Stimulated activated CD8-positive, alpha-beta memory T cell treated with anti-CD3 and anti-CD28 coated beads, Interleukin-4, amount 100 ng/mL, for 4 hours (primary cell): ENCODE results near the gene HINT2.

Experiments used
- DNase-seq, 2 donors: peaks; one replicate each; pipeline ENCODE4 v3.0.0-alpha.2; 2020; ENCODE audit warnings: low read depth in 2 of 2, low spot score in 1 of 2

Gene HINT2

DNA sequence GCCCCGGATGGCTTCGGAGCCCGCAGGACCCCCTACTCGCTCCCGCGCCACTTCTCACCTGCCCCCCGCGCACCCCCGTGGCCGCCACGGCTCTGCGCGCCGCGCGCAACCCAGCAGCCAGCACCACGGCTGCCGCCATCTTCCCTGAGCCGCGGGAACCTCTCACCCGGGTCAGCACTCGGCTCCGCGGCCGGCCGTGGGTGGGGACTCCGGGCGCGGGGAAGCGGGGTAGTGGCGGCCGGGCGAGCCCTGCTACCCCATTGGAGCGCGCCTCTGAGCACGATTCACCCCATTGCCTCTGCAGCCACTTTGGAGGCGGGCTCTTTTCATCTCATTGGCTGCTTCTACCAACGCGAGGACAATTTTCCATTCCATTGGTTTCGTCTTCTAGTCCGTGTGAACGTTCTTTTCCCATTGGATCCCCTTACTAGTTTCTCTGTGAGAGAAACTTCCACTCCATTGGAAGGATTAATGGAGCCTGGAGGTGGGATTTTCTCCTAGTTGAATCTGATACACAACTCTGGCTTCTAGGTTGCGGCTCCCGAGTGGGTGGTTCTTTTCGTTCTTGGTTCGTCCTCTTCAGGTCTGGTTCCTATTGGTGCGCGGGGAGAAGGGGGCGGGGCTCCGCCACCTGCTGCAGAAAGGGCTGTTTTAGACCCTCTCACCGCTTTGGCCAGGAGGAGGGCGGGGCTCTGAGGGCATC is at the start of gene HINT2:
TSS of gene HINT2 (minus strand) at position 202 of the 703 bp plus-strand sequence. CDS start at position 139, 63 bp downstream.
- peak; percentile 93 to 97 for DNase-seq

DNA sequence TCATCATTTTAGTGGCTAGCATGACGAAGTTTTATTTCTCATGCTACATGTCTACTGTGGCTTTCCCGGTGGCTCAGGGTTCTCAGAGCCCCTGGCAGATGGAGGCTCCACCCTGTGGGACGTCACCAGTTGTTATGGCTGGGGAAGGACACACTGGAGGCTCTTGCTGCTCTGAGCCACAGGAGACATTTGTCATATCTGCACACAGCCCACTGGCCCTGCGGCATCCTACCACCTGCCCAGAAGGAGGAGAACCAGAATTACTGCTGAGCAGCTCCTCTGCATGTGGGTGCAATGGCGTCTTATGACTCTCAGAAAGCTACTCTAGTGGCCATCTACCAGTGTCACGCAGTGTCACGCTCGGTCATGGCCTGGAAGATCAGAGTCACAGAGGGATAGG is 48.7 kb upstream of the HINT2 start:
- no peak for DNase-seq

DNA sequence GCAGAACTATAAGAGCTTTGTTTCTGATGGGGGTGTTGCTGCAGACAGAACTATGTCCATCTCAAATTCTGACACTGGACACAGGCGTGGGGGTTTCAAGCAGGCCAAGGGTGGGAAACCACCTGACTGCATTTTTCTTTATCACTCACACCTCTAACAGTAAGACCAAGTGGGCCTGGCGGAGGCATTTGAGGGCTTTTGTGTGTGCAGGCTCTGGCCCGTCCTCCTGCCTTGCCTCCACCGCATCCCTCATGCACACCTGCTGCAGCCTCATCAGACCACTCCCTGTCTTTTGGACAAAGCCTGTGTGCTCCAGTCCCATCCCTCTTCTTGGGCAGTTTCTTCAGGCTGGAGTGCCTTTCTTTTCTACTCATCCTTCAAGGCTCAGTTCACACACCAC is 47.5 kb upstream of the HINT2 start:
- DNase-seq: no peak

DNA sequence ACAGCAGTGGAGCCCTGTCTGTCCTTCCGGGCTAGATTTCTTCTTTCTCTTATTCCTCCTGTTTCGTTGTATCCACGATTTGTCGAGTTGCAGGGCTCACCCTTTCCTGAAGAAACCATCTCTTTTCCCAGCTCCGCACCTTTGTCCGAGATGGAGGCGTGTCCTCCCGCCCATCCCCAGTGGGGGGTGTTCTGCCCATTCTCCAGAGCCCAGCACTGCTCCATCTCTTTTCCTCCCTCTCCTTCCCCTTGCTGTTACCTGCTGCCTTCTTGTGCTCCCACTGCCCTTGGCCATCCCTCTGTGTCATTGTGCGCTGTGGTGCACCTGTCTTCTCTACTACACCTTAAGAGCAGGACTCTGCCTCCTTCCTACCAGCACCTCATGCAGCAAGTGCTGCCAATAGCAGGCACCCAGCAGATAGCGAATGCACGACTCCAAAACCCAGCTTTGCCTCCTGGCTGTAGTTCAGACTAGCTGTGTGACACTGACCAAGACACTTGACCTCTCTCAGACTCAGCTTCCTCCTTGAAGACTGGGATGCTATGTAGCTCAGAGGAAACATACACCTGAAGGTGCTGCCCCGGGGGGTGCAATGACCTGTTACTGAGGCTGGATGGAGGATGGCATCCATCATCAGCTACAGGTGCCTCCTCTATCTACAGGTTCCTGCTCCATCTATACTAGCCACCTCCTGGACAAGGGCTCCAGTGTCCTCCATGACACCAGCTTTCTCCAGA is 46.5 kb upstream of the HINT2 start:
- DNase-seq: no peak

DNA sequence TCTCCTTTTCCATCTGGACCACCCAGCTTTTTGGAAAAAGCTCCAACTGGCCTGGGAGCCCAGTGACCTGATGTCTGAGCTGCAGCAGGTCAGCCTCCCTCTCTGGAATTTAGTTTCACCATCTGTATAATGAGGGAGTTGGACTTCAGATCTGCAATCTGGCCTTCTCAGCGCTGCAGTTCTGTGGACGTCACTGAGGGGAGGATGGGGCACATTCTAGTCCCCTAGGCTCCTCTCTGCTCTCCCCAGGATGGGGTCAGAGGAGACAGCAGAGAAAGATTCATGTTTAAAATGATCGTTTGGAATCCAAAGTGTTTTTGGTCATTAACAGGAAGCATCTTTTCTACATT is 45.1 kb upstream of the HINT2 start:
- DNase-seq: no peak

DNA sequence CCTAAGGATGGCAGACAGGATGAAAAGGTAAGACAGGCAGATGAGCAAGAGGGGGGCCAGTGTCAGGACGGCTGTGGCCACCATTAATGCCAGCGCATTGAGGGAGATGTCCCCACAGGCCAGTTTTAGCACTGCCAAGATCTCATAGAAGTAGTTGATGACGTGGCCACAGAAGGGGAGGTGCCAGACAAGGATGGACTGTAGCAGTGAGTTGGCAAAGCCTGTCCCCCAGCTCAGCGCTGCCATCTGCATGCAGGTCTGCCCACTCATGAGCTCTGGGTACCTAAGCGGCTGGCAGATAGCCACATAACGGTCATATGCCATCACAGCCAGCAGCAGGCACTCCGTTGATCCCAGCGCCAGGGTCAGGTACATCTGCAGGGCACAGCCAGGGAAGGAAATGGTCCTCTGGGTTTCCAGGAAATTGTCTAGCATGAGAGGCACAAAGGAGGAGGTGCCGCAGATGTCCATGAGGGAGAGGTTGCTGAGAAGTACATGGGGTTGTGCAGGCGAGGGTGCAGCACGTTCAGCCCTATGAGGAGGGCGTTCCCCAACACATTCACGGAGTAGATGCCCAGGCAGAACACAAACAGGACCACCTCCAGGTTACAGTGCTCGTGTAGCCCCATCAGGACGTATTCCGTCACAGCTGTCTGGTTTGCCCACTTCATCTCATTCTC is 44.6 kb upstream of the HINT2 start:
- no peak for DNase-seq

DNA sequence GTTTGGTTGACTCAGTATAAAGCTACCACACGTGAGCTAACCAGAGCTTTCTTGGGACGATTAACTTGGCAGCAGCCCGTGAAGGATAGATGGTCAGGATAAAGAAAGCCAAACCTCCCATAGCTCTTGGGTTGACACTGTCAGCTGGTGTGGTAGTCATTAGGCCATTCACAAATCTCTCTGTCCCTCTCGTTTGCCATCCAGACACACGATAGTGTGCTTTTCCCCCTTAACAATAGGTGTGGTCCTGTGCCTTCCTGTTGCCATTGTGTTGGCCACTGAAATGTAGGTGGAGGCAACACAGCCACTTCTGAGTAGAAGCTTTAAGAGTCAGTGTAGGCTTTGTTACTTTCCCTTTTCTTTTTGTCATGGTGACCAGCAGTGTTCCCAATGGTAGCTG is 43.6 kb upstream of the HINT2 start:
- DNase-seq: no peak

DNA sequence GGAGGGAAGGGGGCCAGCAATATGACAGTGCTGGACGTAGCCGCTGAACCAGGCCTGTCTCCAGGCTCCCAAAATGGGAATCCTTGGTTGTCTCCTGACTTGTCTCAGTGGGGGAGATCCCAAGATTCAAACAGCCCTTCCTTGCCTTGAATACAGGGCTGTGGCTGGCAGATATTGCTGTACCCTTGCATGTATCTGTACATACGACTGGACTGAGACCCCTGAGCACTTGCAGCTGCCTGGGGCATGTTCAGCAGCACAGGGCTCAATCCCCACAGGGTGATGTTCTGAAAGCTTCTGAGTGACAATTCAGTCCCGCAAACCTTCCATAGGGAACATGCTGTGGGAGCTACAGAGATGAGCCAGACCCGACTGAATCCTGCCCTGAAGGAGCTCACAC is 42.0 kb upstream of the HINT2 start:
- no peak for DNase-seq

DNA sequence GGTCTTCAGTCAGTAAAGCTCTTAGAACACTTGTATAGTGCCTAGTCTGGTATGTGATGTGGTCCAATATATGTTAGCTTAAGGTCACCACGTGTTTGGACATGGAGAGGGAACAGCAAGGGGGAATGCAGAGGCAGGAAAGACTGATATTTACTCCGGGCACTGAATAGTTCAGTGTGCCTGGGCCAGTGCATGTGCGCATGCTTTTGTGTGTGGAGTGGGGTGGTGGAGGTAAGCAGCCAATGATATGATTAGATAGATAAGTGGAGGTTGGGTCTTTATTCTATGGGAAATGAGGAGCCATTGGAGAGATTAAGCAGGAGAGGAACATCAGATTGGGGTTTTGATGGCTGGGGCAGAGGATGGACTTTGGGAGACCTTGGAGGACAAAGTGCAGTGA is 41.4 kb upstream of the HINT2 start:
- DNase-seq: no peak

DNA sequence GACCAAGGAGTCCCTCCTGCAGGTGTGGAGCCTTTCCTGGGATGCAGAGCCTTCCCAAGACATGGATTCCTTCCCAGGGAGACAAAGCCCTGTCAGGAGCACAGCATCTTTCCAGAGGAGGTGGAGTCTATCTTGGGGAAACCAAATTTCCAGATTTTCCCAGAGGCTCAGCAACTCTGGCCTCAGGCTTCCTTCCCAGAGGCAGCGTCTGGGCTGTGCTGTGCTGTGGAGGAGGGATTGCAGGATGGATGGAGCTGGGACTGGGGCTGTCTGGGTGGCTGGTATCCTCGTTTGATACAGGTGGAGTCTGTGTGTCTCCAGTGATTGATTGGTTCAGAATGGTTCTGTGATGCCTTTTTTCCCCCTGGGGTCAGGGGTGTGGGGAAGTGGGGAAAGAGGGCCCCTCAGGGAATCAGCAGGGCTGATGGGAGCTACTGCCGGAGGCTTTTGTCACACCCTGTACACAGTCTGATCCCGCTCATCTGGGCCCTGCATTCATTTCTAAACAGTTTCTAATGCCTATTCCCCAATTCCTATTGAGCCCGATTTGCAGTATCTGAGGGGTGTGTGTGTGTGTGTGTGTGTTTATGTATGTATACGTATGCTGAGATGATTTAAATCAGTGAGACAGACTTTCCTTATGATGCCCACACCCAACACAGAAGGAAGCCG is 39.4 kb upstream of the HINT2 start:
- DNase-seq: no peak

DNA sequence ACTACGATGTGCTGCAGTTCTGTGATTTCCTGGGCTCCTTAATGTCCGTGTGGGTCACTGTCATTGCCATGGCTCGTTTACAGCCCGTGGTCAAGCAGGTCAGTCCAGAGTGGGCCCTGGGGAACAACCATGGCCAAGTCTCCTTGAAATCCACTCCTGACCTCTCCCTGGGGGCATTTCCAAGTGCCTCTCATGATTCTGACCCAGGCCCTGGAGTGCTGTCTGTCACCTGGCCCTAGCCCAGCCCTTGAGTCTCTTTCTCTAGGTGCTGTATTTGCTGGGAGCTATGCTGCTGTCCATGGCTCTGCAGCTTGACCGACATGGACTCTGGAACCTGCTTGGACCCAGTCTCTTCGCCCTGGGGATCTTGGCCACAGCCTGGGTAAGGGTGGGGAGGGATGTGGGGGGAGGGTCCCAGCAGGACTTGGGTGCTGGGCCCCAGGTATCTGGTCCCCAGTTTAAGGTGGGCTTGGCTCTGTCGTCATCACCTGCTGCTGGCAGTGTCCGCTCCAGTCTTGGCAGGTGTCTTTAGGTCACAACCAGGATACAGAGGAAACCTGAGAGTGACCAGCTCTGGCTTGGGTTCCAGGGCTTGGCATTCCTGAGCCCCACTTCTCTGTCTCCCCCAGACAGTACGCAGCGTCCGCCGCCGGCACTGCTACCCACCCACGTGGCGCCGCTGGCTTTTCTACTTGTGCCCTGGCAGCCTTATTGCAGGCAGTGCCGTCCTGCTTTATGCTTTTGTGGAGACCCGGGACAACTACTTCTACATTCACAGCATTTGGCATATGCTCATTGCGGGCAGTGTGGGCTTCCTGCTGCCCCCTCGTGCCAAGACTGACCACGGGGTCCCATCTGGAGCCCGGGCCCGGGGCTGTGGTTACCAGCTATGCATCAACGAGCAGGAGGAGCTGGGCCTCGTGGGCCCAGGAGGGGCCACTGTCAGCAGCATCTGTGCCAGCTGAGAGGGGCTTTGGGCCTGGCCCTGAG is 38.3 kb upstream of the HINT2 start:
- DNase-seq: no peak

DNA sequence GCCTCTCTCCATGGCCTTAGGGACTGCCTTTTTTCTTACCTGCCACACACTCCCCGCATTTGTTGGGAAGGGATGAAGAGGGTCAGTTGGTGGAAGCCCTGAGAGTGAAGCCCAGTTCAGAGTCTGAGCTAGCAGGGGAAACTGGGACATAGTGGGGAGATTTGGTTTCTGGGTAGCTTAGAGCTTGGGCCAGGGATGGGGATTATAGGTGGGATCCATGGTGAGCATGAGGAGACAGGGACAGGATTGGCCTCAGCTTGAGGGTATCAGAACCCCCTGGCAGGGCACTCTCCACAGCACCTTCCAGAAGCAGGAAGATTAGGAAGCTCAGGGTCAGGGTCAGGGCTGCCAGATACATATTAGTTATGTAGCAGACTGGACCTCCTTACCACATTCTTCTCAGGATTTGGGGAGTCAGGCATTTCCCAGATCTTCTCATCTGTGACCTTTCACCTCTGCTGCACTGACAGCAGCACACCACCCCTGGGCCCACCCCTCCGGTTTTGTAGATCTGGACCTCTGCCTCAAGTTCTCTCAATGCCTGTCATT is 37.5 kb upstream of the HINT2 start:
- DNase-seq: no peak

DNA sequence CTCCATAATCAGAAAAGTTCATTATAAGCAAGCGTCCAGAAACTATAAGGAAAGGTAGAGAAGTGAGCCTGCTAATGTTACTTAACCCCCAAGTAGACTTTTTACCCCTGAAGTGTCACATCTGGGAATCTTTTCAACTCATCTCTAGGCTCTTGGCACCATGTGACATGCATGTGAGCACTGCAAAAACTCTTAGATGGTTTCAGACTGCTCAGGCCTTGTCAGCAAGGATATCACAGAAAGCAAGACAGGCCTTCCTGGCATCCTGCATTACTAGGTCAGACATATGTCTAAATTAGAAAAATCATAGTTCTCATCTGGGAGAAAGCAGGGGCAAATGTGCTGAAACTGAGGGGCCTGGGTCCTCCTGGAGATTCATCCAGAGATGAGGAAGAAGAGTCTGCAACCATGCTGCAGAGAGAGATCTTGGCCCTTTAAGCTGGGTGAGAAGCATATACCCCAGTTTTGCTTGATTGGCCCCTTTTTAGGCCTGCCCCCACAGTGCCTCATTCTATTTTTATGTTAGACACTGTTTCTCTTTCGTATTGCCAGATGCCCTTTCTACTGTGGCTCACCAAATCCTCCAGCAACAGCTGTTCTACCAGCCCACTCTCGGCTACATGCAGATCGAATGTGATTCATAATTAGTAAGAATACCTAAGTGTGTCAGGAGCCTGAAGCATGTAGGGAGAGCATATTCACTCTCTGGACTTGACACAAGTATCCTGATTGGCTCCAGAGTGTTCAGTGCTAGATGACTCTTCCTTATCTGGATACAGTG is 33.1 kb upstream of the HINT2 start:
- no peak for DNase-seq

DNA sequence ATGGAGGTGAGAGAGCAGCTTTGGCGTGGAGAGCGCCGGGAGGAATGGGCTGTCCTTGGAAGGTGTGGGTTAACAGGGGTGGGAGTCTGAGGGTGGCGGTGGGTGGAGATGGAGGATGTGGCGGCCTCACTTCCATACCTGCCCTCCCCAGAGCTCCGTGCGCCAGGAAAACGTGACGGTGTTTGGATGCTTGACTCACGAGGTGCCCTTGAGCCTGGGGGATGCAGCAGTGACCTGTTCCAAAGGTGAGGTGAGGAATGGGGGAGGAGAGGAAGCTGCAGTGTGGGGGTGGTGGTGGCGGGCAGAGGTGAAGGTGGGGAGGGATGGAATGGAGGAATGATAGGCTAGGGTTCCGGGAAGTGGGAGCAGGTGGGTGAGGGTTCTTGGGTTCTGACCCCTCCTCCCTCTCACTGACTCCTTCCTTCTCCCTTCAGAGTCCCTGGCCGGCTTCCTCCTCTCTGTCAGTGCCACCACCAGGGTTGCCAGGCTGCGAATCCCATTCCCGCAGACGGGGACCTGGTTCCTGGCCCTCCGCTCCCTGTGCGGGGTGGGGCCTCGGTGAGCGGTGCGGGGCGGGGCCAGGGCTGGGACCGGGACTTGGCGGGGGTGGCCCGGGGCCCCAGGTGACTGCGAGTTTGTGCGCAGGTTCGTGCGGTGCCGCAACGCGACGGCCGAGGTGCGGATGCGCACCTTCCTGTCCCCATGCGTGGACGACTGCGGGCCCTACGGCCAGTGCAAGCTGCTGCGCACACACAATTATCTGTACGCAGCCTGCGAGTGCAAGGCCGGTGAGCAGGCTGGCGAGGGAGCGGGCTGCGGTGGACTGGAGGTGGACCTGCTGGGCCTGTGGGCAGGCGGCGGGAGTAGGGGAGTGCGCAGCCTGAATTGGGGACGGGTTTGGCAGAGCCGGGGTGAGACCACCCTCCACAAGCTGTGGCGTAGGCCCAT is 31.3 kb upstream of the HINT2 start:
- DNase-seq: no peak

DNA sequence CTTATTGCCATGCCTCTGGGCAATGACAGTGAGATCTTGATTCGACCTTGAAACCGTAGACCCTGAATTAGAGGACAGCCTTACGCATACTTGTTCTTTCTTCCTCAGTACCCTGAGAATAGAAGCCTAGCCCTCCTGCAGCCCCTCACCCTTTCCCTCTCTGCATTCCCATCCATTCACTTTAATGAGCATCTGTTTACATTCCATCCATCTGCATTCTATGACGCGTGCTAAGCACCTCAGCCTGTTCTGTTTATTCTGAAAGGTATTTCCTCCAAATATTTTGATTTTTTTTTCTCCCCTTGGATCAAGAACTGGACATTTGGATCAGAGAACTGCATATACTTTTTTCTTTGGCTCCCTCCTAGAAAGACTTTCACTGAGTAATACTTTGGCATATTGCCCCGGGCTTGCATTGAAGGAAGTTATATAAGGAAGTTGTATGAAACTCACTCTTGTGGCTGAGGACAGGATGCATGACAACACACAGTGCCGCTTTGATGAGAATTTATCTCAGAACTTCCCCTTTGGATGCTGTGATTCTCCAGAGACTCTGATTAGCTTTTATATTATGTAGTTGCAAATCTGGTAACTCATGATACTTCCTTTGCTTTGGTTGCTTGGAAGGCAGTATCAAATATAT is 29.9 kb upstream of the HINT2 start:
- DNase-seq: no peak

DNA sequence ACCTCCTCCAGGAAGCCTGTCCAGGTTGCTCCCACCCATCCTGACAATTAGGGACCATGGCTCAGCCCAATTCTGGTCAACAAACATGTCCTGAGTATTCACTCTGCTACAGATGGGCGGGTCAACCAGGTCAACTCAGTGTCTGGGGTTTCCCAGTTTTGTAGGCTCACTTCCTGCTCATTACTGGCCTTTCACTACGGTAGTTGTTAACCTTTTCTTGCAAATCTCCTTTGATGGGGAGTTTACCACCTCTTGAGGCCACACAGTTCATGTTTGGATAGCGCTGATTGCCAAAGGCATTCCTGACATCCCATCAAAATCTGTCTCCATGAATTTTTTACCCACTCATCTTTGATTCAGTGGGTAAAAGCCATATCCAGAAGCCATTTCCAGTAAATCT is 28.0 kb upstream of the HINT2 start:
- no peak for DNase-seq

DNA sequence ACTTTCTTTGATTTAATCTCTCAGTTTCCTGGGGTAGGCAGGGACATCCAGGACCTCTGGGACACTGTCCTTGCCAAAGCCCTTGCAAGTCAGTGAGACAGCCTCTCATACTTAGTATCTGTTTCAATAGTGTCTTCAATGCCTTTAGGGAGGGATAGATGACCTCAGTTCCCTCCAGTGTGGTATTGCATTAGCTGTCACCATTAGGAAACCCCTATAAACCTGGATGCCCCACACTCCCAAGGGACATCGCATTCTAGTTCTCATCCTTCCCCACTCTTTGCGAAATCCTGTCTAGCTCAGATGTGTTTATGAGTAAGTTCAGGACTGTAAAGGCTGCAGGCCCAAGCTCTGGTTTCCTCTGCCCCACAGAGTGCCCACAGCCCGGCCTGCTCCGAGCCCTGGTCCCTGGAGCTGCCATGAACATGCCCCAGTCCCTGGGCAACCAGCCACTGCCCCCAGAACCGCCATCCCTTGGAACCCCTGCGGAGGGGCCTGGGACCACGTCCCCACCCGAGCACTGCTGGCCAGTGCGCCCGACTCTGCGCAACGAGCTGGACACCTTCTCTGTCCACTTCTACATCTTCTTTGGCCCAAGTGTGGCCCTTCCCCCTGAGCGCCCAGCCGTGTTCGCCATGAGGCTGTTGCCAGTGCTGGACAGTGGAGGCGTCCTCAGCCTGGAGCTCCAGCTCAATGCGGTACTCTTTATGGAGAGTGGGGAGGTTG is 27.3 kb upstream of the HINT2 start:
- no peak for DNase-seq

DNA sequence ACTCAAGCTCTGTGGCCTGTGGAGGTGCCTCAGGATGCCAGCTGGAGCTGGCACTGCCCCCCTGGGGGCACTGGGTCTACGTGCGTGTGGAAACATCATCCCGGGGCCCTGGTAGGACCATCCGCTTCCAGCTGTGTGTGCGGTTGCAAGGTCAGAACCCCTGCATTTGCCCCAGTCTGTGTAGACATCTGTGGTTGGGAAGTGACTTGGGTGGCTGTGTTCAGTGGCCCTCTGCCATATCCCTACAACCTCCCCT is 26.7 kb upstream of the HINT2 start:
- DNase-seq: no peak
